GM10266 (cell line): ENCODE data around the gene ITPRID2.

Experiments
- DNase-seq: peaks from one replicate; pipeline ENCODE4 v3.0.0; 2012; ENCODE audit errors: extremely low spot score
- TF ChIP-seq, protein P1 (sequence below): IDR thresholded peaks from 2 replicates; pipeline ENCODE4 v1.5.1; 2012; ENCODE audit warnings: mild to moderate bottlenecking, low read depth; ENCODE audit not compliant: control insufficient read depth, insufficient read depth; ENCODE audit errors: missing control alignments

The ITPRID2 gene

GRCh38 chr2:181943411-181944124, 52.0 kb downstream of the ITPRID2 start:
- TF ChIP-seq, protein P1, sequence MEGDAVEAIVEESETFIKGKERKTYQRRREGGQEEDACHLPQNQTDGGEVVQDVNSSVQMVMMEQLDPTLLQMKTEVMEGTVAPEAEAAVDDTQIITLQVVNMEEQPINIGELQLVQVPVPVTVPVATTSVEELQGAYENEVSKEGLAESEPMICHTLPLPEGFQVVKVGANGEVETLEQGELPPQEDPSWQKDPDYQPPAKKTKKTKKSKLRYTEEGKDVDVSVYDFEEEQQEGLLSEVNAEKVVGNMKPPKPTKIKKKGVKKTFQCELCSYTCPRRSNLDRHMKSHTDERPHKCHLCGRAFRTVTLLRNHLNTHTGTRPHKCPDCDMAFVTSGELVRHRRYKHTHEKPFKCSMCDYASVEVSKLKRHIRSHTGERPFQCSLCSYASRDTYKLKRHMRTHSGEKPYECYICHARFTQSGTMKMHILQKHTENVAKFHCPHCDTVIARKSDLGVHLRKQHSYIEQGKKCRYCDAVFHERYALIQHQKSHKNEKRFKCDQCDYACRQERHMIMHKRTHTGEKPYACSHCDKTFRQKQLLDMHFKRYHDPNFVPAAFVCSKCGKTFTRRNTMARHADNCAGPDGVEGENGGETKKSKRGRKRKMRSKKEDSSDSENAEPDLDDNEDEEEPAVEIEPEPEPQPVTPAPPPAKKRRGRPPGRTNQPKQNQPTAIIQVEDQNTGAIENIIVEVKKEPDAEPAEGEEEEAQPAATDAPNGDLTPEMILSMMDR: no peak
- DNase-seq: no peak

DNA sequence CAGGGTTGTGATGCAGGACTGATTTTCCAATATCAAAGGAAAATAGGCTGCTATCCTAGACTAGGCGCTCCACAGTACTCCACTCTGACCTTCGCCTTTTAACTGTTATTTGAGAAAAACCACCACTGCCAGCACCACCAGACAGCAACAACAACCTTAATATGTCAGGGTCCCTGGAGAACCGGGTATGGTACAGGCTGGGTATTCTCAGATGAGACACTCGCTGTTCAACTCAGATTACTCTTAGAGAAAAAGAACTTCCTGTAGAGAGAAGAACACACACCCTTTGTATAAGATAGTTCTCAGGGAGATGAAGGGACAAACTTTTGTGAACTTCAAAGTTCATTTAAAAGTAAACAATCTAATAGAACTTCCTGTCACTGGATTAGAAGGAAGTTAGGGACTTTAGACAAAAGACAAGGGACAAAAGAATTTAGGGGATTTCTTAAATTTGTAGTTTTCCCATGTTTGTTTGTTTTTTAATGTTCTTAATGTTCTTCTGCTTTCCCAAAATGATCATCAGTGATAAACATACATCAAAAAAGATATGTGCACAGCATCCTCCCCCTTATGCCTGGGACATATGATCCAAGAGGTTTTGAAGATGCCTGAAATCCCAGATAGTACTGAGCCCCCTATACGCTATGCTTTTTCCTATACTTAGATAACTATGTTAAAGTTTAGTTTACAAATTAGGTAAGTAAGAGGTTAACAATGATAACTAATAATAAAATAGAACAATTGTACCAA, 52.8 kb downstream of the ITPRID2 start:
- no peak for DNase-seq
- TF ChIP-seq, protein P1: no peak

- no peak for DNase-seq
These were observed 53.4 kb downstream of the ITPRID2 start for GRCh38 chr2:181944914-181945291.

DNA sequence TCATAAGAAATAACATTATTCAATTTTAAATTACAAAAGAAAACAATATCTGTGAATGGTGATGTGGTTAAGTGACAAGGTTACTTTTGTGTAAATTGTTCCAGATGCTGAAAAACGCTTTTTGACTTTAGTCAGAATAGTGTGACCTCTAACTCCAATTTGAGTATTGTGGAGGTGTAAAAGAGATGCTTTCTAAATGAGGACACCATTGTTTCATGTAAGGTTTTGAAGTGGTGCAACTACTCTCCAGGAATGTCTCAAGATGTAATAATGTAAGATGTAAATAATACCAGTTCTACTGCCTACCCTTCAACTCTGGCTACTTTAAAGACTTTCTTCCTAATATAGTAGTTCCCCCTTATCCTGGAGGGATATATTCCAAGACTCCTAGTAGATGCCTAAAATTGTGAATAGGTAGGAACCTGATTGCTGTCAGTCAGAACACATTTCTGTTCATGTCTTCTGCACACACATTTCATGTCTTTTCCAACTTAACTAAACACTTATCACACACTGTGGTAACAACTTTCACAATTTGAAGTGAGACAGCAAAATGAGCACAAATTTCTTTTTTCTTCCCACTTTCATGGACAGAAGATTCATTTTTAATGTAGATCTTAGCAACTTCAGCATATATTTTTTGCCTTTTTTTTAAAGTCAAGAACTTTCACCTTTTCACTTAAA, 55.1 kb downstream of the ITPRID2 start:
- TF ChIP-seq, protein P1: no peak
- DNase-seq: no peak

More at GRCh38 chr2:181944914-181945291, 53.4 kb downstream of the ITPRID2 start:
- TF ChIP-seq, protein P1: no peak

GRCh38 chr2:181947273-181947672, 55.7 kb downstream of the ITPRID2 start:
- TF ChIP-seq, protein P1: no peak
- DNase-seq: no peak

DNA sequence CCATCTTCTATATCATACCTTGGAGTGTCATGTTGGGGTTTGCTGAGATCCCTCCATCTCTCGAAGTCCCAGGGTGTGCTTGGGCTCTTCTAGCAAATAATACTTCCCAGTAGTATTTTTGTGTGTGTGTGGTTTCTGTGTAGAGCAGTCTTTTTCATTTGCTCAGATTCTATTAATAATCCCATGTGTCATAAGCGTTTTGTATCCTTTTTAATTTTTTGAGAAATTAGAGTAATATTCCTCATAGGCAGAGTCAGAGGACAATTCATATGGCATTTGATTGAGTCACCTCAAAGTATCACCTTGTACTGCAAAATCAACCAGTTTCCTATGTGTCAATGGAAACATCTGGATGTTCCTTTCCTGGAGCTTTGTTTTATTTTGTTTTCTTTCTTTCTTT, 56.7 kb downstream of the ITPRID2 start:
- TF ChIP-seq, protein P1: no peak
- DNase-seq: no peak
